KMS-11 (cell line): Measurements from ENCODE around the gene FSHR.

Source experiments
- H2AFZ ChIP-seq: fragments of 200-600 bp; sonication (generic); 2 replicates; pipeline ENCODE4 v1.6.1; 2016; ENCODE audit warnings: antibody characterized with exemption, mixed run types, low read depth
- H3K27ac ChIP-seq: fragments of 200-600 bp; sonication (generic); 2 replicates; pipeline ENCODE4 v1.6.1; 2016; ENCODE audit warnings: mild to moderate bottlenecking, mixed run types
- H3K27me3 ChIP-seq: fragments of 200-600 bp; sonication (generic); 2 replicates; pipeline ENCODE4 v1.6.1; 2017; ENCODE audit warnings: mild to moderate bottlenecking, low read depth, mixed run types, moderate library complexity; ENCODE audit not compliant: insufficient read depth
- H3K36me3 ChIP-seq: fragments of 200-600 bp; sonication (generic); 2 replicates; pipeline ENCODE4 v1.6.1; 2017; ENCODE audit warnings: mild to moderate bottlenecking, mixed run types; ENCODE audit not compliant: insufficient read depth
- H3K4me1 ChIP-seq: fragments of 200-600 bp; sonication (generic); 2 replicates; pipeline ENCODE4 v1.6.1; 2016; ENCODE audit warnings: mild to moderate bottlenecking, low read depth, mixed run types; ENCODE audit not compliant: poor library complexity, severe bottlenecking
- H3K4me2 ChIP-seq: fragments of 200-600 bp; sonication (generic); 2 replicates; pipeline ENCODE4 v1.7.0; 2016; ENCODE audit warnings: mild to moderate bottlenecking, mixed run types
- H3K4me3 ChIP-seq: fragments of 200-600 bp; sonication (generic); IDR thresholded peaks from 2 replicates; pipeline ENCODE4 v1.6.1; 2017; ENCODE audit warnings: low read depth, low read length, mixed read lengths; ENCODE audit not compliant: insufficient read depth
- H3K79me2 ChIP-seq: fragments of 200-600 bp; sonication (generic); 2 replicates; pipeline ENCODE4 v1.6.1; 2016; ENCODE audit warnings: low read depth, mixed run types; ENCODE audit not compliant: insufficient read depth
- H3K9ac ChIP-seq: fragments of 200-600 bp; sonication (generic); 2 replicates; pipeline ENCODE4 v1.6.1; 2016; ENCODE audit warnings: mild to moderate bottlenecking, mixed run types
- H4K20me1 ChIP-seq: fragments of 200-600 bp; sonication (generic); 2 replicates; pipeline ENCODE4 v1.6.1; 2016; ENCODE audit warnings: mild to moderate bottlenecking, mixed run types; ENCODE audit not compliant: insufficient read depth
- CTCF ChIP-seq: fragments of 200-600 bp; sonication (generic); conservative IDR thresholded peaks from 2 replicates; pipeline ENCODE4 v1.6.1; 2017; ENCODE audit warnings: low read depth, mild to moderate bottlenecking, antibody characterized with exemption, low read length, moderate library complexity, mixed read lengths

The FSHR gene

GRCh38 chr2:48954311-48954710 is 200.0 kb downstream of the FSHR start:
- Histone ChIP-seq H2AFZ (no peak overlapping the region), H3K4me2 (no peak overlapping the region), H3K27me3 (no peaks in the 10 kb centered on the region), H3K9ac (no peak overlapping the region), H3K79me2 (no peaks in the 10 kb centered on the region), H3K27ac (no peak overlapping the region), H4K20me1 (no peaks in the 10 kb centered on the region), H3K36me3 (no peaks in the 10 kb centered on the region), H3K4me3 (no peak overlapping the region), H3K4me1 (no peaks in the 10 kb centered on the region)
- no peak for TF ChIP-seq CTCF

- TF ChIP-seq CTCF = no peak
- no peaks in the 10 kb centered on the region for H3K36me3 ChIP-seq
- H3K4me2 ChIP-seq = no peak overlapping the region
- no peaks in the 10 kb centered on the region for H3K79me2 ChIP-seq
- no peak overlapping the region for H3K9ac ChIP-seq
- H4K20me1 ChIP-seq = no peaks in the 10 kb centered on the region
- H3K4me1 ChIP-seq = no peaks in the 10 kb centered on the region
- no peak overlapping the region for H3K4me3 ChIP-seq
- H3K27me3 ChIP-seq = no peaks in the 10 kb centered on the region
- H3K27ac ChIP-seq = no peak overlapping the region
- H2AFZ ChIP-seq = no peak overlapping the region
Observed at GRCh38 chr2:48952614-48953013, 201.7 kb downstream of the FSHR start.

- Histone ChIP-seq H3K36me3 (no peaks in the 10 kb centered on the region), H2AFZ (no peak overlapping the region), H3K4me1 (no peaks in the 10 kb centered on the region)
Observed at GRCh38 chr2:48952143-48952542, 202.2 kb downstream of the FSHR start.

GRCh38 chr2:48948400-48949125 is 205.8 kb downstream of the FSHR start:
- Histone ChIP-seq H3K4me1 (no peaks in the 10 kb centered on the region), H3K27me3 (no peaks in the 10 kb centered on the region), H3K4me3 (no peak overlapping the region), H4K20me1 (no peaks in the 10 kb centered on the region), H3K36me3 (no peaks in the 10 kb centered on the region), H2AFZ (no peak overlapping the region), H3K4me2 (no peak overlapping the region), H3K27ac (no peak overlapping the region), H3K9ac (no peak overlapping the region), H3K79me2 (no peaks in the 10 kb centered on the region)
- TF ChIP-seq CTCF = no peak

More at GRCh38 chr2:48952143-48952542, 202.2 kb downstream of the FSHR start:
- Histone ChIP-seq H3K9ac (no peak overlapping the region), H3K4me3 (no peak overlapping the region), H4K20me1 (no peaks in the 10 kb centered on the region), H3K4me2 (no peak overlapping the region), H3K27ac (no peak overlapping the region), H3K79me2 (no peaks in the 10 kb centered on the region), H3K27me3 (no peaks in the 10 kb centered on the region)
- no peak for TF ChIP-seq CTCF
